Measurements from ENCODE around the gene HOXA7. TPM values are rescaled to one million over a fixed set of nuclear protein-coding genes. Genes with fewer than 3 reads are reported as not detected.

The HOXA7 gene
- total and polyA plus RNA-seq, 10 of the 15 experiments (the other 5 are each of a cell fraction or from before 2014, with no cell fraction given) = not detected

DNA sequence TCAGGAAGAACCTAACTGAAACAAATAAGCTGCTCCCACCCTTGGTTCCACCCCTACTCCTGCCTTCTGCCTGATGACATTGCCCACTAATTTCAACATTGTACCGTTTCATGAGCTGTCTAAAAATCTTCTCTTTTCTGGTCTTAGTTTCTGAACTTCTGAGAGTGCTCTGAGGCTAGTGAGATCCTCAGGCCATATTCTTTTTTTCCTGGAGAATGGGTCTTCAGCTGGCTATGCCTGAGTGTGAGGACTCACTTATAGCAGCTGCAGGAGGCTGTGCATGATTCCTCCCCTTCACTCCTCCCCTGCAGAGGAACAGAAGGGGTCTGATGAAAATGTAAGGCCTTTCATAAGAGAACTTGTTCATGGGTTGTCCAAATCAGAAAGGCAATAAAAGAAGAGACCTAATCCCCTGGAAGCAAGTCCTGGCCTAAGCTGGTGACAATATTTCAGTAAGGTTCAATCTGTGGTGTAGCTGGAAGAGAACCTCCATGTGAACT lies 37.0 kb downstream of the HOXA7 start:
- no peaks in the 10 kb centered on the region for H3K36me3 ChIP-seq (ENCODE audit: control insufficient read depth in 2 of 2, insufficient read depth in 2 of 2, low read length in 1 of 2)
- no peaks in the 10 kb centered on the region; a peak in 1 of 4 replicates for H3K27me3 ChIP-seq (replicated peaks in 1 of 2; ENCODE audit: control insufficient read depth in 2 of 2, insufficient read depth in 2 of 2, low read length in 1 of 2)
- no peak overlapping the region for H3K27ac ChIP-seq (ENCODE audit: control insufficient read depth, insufficient read depth)
- WGBS (ENCODE audit: insufficient coverage, insufficient replicate concordance, low lambda C conversion rate, missing lambda C conversion rate) = 0% methylated on average over 1 of the region's 1 CpG
- ChIA-PET POLR2A (no interaction called here), SMC1A (ENCODE audit: uncharacterized antibody, unreplicated experiment) (interaction anchor here (0.6 to 2.8 kb wide), 3 partner anchors 36 to 434 kb away, joined by 3 to 6 read pairs (median 5); no protein-coding TSS in a partner anchor), RAD21 (ENCODE audit: unreplicated experiment) (no interaction called here), CTCF (interaction anchor here (0.6 to 0.9 kb wide), 2 partner anchors 266 to 359 kb away, joined by 3 read pairs; no protein-coding TSS in a partner anchor)
- H3K79me2 ChIP-seq (ENCODE audit: control insufficient read depth, insufficient read depth, low read length) = no peaks in the 10 kb centered on the region
- DNase-seq (ENCODE audit: low read depth, low spot score) (no peak), ATAC-seq (no peak), FAIRE-seq (no peak)
- no peak overlapping the region for H2AFZ ChIP-seq (ENCODE audit: control insufficient read depth, low read depth, low read length)
- H3K4me2 ChIP-seq (ENCODE audit: control insufficient read depth, insufficient read depth) = no peak overlapping the region
- BruUV-seq (replicated peaks) = no TSS peak
- no peaks in the 10 kb centered on the region for H3K9me3 ChIP-seq (replicated peaks; ENCODE audit: control insufficient read depth, insufficient read depth, low read length)
- intact Hi-C loops (cut with micrococcal nuclease; ENCODE audit: unreplicated experiment) (no loop called here), in situ Hi-C loops (cut with MboI) (no loop called here)
- H3K4me3 ChIP-seq = no peak overlapping the region
- no peak overlapping the region for H3K9ac ChIP-seq (ENCODE audit: control insufficient read depth, insufficient read depth, low read length)
- H3K4me1 ChIP-seq (ENCODE audit: control insufficient read depth, insufficient read depth, low read length) = no peaks in the 10 kb centered on the region
- no peaks in the 10 kb centered on the region; the same call in 1 of the 2 replicates for H4K20me1 ChIP-seq (ENCODE audit: control insufficient read depth, insufficient read depth)
- no peak for TF ChIP-seq NR2F1 (conservative IDR thresholded peaks at IDR 0.05)
- no peak for TF ChIP-seq CHD4 (IDR thresholded peaks at IDR 0.05)
- TF ChIP-seq TCF12 (IDR thresholded peaks at IDR 0.05; ENCODE audit: low read depth, low read length) = no peak
- no peak for TF ChIP-seq SRF (IDR thresholded peaks at IDR 0.05; ENCODE audit: low read depth in 2 of 2, low read length in 2 of 2)
- no peak for TF ChIP-seq ZZZ3 (IDR thresholded peaks at IDR 0.05; ENCODE audit: control insufficient read depth, insufficient read length, low read depth)
- no peak for TF ChIP-seq SMC3 (IDR thresholded peaks at IDR 0.05; ENCODE audit: borderline replicate concordance, low read length)

DNA sequence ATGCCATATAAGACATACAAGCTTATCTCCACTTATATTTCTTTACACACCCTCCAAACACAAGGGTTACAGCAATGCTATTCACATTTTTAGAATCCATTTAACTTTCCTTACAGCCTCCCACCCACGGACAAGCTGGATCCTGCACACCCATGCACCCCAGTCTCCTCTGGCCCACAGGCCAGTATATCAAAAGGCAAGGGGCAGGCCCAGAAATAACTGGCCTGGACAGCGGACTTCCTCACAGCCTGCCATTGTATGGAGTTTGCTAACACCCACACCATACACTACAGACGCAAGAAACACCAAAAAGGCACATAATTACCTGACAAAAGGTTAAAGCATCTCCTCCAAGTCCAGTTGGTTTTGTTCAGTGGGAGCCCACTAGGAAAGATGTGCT lies 37.9 kb downstream of the HOXA7 start:
- ChIA-PET POLR2A (no interaction called here), CTCF (no interaction called here), RAD21 (ENCODE audit: unreplicated experiment) (no interaction called here), SMC1A (ENCODE audit: uncharacterized antibody, unreplicated experiment) (interaction anchor here (2.8 kb wide), 1 partner anchor 35 kb away, joined by 6 read pairs; no protein-coding TSS in a partner anchor)
- Histone ChIP-seq H3K4me3 (no peak overlapping the region), H3K27me3 (replicated peaks in 1 of 2; ENCODE audit: control insufficient read depth in 2 of 2, insufficient read depth in 2 of 2, low read length in 1 of 2) (no peaks in the 10 kb centered on the region; a peak in 1 of 4 replicates), H3K4me1 (ENCODE audit: control insufficient read depth, insufficient read depth, low read length) (no peaks in the 10 kb centered on the region), H3K9me3 (replicated peaks; ENCODE audit: control insufficient read depth, insufficient read depth, low read length) (no peaks in the 10 kb centered on the region), H3K27ac (ENCODE audit: control insufficient read depth, insufficient read depth) (no peak overlapping the region), H2AFZ (ENCODE audit: control insufficient read depth, low read depth, low read length) (no peak overlapping the region), H3K36me3 (ENCODE audit: control insufficient read depth in 2 of 2, insufficient read depth in 2 of 2, low read length in 1 of 2) (no peaks in the 10 kb centered on the region), H3K9ac (ENCODE audit: control insufficient read depth, insufficient read depth, low read length) (no peak overlapping the region), H3K4me2 (ENCODE audit: control insufficient read depth, insufficient read depth) (no peak overlapping the region), H4K20me1 (ENCODE audit: control insufficient read depth, insufficient read depth) (no peaks in the 10 kb centered on the region; the same call in 1 of the 2 replicates), H3K79me2 (ENCODE audit: control insufficient read depth, insufficient read depth, low read length) (no peaks in the 10 kb centered on the region)
- FAIRE-seq (no peak), ATAC-seq (no peak), DNase-seq (ENCODE audit: low read depth, low spot score) (no peak)
- BruUV-seq (replicated peaks) = no TSS peak
- intact Hi-C loops (cut with micrococcal nuclease; ENCODE audit: unreplicated experiment) (no loop called here), in situ Hi-C loops (cut with MboI) (no loop called here)
- 25% methylated on average over 3 of the region's 3 CpGs for WGBS (ENCODE audit: insufficient coverage, insufficient replicate concordance, low lambda C conversion rate, missing lambda C conversion rate)
- TF ChIP-seq ZBTB33 (IDR thresholded peaks at IDR 0.05) (no peak), BRCA1 (IDR thresholded peaks at IDR 0.05; ENCODE audit: low read depth, low read length) (no peak), STAT3 (IDR thresholded peaks at IDR 0.05; ENCODE audit: low read depth, low read length) (no peak)
- TF ChIP-seq, protein P1, sequence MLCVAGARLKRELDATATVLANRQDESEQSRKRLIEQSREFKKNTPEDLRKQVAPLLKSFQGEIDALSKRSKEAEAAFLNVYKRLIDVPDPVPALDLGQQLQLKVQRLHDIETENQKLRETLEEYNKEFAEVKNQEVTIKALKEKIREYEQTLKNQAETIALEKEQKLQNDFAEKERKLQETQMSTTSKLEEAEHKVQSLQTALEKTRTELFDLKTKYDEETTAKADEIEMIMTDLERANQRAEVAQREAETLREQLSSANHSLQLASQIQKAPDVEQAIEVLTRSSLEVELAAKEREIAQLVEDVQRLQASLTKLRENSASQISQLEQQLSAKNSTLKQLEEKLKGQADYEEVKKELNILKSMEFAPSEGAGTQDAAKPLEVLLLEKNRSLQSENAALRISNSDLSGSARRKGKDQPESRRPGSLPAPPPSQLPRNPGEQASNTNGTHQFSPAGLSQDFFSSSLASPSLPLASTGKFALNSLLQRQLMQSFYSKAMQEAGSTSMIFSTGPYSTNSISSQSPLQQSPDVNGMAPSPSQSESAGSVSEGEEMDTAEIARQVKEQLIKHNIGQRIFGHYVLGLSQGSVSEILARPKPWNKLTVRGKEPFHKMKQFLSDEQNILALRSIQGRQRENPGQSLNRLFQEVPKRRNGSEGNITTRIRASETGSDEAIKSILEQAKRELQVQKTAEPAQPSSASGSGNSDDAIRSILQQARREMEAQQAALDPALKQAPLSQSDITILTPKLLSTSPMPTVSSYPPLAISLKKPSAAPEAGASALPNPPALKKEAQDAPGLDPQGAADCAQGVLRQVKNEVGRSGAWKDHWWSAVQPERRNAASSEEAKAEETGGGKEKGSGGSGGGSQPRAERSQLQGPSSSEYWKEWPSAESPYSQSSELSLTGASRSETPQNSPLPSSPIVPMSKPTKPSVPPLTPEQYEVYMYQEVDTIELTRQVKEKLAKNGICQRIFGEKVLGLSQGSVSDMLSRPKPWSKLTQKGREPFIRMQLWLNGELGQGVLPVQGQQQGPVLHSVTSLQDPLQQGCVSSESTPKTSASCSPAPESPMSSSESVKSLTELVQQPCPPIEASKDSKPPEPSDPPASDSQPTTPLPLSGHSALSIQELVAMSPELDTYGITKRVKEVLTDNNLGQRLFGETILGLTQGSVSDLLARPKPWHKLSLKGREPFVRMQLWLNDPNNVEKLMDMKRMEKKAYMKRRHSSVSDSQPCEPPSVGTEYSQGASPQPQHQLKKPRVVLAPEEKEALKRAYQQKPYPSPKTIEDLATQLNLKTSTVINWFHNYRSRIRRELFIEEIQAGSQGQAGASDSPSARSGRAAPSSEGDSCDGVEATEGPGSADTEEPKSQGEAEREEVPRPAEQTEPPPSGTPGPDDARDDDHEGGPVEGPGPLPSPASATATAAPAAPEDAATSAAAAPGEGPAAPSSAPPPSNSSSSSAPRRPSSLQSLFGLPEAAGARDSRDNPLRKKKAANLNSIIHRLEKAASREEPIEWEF (IDR thresholded peaks at IDR 0.05; ENCODE audit: insufficient replicate concordance, low read depth, low read length) = no peak
